H1 (cell line): ENCODE data around the gene CILP. TPM values are rescaled to one million over a fixed set of nuclear protein-coding genes. Genes with fewer than 3 reads are reported as not detected.

Experiments
- CTCF ChIA-PET: fragments of 300-600 bp; sonication (Branson Sonifier 250); formaldehyde crosslinking; loops from one replicate; lab custom pipeline; 2021; ENCODE audit not compliant: partially characterized antibody; lab: Charles Lee
- POLR2A ChIA-PET: fragments of 300-600 bp; sonication (Branson Sonifier 250); formaldehyde crosslinking; loops from one replicate; lab custom pipeline; 2021; ENCODE audit warnings: inconsistent platforms; ENCODE audit not compliant: partially characterized antibody; lab: Charles Lee
- DNase-seq, 2 experiments: peaks; one replicate each; pipeline versions ENCODE4 v3.0.0 to v3.0.0-alpha.2; 2010 to 2022; ENCODE audit warnings: low spot score in 2 of 2, low read depth in 1 of 2, mixed read lengths in 1 of 2
- FAIRE-seq: peaks from 2 replicates; lab custom pipeline; 2011; peaks lifted over from hg19 to GRCh38; lab: Jason Lieb, UNC
- H2AFZ ChIP-seq: 2 replicates; pipeline ENCODE4 v1.8.1; 2012; ENCODE audit warnings: low read length, inconsistent platforms
- H2AK5ac ChIP-seq: 2 replicates; pipeline ENCODE4 v1.6.1; 2013; ENCODE audit warnings: low read depth, low read length
- H2BK120ac ChIP-seq: replicated peaks from 2 replicates; pipeline ENCODE3; 2013; ENCODE audit warnings: low read depth, low read length, inconsistent platforms
- H2BK12ac ChIP-seq: 2 replicates; pipeline ENCODE4 v1.6.1; 2013; ENCODE audit warnings: low read depth, low read length
- H2BK15ac ChIP-seq: 2 replicates; pipeline ENCODE4 v1.6.1; 2013; ENCODE audit warnings: low read length
- H2BK20ac ChIP-seq: 2 replicates; pipeline ENCODE4 v1.6.1; 2013; ENCODE audit warnings: low read length
- H2BK5ac ChIP-seq: 2 replicates; pipeline ENCODE4 v1.6.1; 2013; ENCODE audit warnings: low read depth, low read length
- H3K14ac ChIP-seq: 2 replicates; pipeline ENCODE4 v1.6.1; 2013; ENCODE audit warnings: inconsistent platforms; ENCODE audit not compliant: insufficient read length
- H3K18ac ChIP-seq: 2 replicates; pipeline ENCODE4 v1.6.1; 2013; ENCODE audit warnings: low read length; ENCODE audit errors: extremely low read depth
- H3K23ac ChIP-seq: 2 replicates; pipeline ENCODE4 v1.6.1; 2013; ENCODE audit warnings: inconsistent platforms; ENCODE audit not compliant: insufficient read length
- H3K23me2 ChIP-seq: 2 replicates; pipeline ENCODE4 v1.6.1; 2013; ENCODE audit warnings: low read depth, low read length
- H3K27ac ChIP-seq: 2 replicates; pipeline ENCODE4 v1.6.1; 2011; ENCODE audit warnings: low read depth, low read length, inconsistent platforms
- H3K27me3 ChIP-seq, 4 experiments: replicated peaks in 1 of 4; 1 replicate in 1 of 4; 2 replicates in 3 of 4; pipeline versions ENCODE4 v1.6.1 to v1.8.1; 2011 to 2013; ENCODE audit warnings: low read length in 3 of 4, mild to moderate bottlenecking in 3 of 4, inconsistent platforms in 2 of 4, mixed read lengths in 2 of 4, moderate library complexity in 1 of 4; ENCODE audit not compliant: control insufficient read depth in 3 of 4, insufficient read depth in 3 of 4; ENCODE audit errors: extremely low read depth in 1 of 4
- H3K36me3 ChIP-seq, 4 experiments: 2 replicates each; pipeline versions ENCODE4 v1.6.1 to v1.8.1; 2011 to 2013; ENCODE audit warnings: mild to moderate bottlenecking in 4 of 4, low read length in 3 of 4, moderate library complexity in 2 of 4, control low read depth in 1 of 4, inconsistent platforms in 1 of 4; ENCODE audit not compliant: insufficient read depth in 4 of 4, control insufficient read depth in 2 of 4
- H3K4ac ChIP-seq: replicated peaks from 2 replicates; pipeline ENCODE3; 2013; ENCODE audit warnings: low read length, low read depth, mixed read lengths, inconsistent platforms; ENCODE audit not compliant: insufficient read length
- H3K4me1 ChIP-seq, 4 experiments: replicated peaks in 1 of 4; 1 replicate in 1 of 4; 2 replicates in 3 of 4; pipeline versions ENCODE4 v1.6.1 to v1.8.1; 2011 to 2013; ENCODE audit warnings: low read length in 3 of 4, inconsistent platforms in 2 of 4, mixed read lengths in 1 of 4; ENCODE audit not compliant: insufficient read depth in 4 of 4, control insufficient read depth in 3 of 4
- H3K4me2 ChIP-seq, 2 experiments: 2 replicates each; pipeline versions ENCODE4 v1.6.1 to v1.8.1; 2011 to 2013; ENCODE audit warnings: low read depth in 2 of 2, low read length in 2 of 2, control low read depth in 1 of 2, inconsistent platforms in 1 of 2, mild to moderate bottlenecking in 1 of 2; ENCODE audit not compliant: insufficient read depth in 1 of 2
- H3K4me3 ChIP-seq, 4 experiments: fragments of 200-600, 300-600 bp in 1 of 4; sonication (generic), shearing (Covaris generic), sonication (Bioruptor Twin) in 1 of 4; 2 replicates each; pipeline versions ENCODE4 v1.5.1 to v1.8.1; 2011 to 2016; ENCODE audit warnings: low read length in 4 of 4, low read depth in 3 of 4, control low read depth in 2 of 4, inconsistent platforms in 2 of 4, mild to moderate bottlenecking in 2 of 4, mixed read lengths in 1 of 4, moderate library complexity in 1 of 4; ENCODE audit not compliant: insufficient read depth in 2 of 4; ENCODE audit errors: extremely low read depth in 1 of 4
- H3K56ac ChIP-seq: replicated peaks from 2 replicates; pipeline ENCODE3; 2013; ENCODE audit warnings: low read depth, mild to moderate bottlenecking, mixed read lengths, low read length, inconsistent platforms; ENCODE audit not compliant: insufficient read length
- H3K79me1 ChIP-seq: 2 replicates; pipeline ENCODE4 v1.6.1; 2013; ENCODE audit warnings: low read depth, low read length, control low read depth
- H3K79me2 ChIP-seq, 2 experiments: 2 replicates each; pipeline versions ENCODE4 v1.6.1 to v1.8.1; 2012 to 2013; ENCODE audit warnings: low read length in 2 of 2, mild to moderate bottlenecking in 2 of 2, inconsistent platforms in 1 of 2; ENCODE audit not compliant: insufficient read depth in 2 of 2, control insufficient read depth in 1 of 2
- H3K9ac ChIP-seq, 4 experiments: replicated peaks in 1 of 4; 1 replicate in 1 of 4; 2 replicates in 3 of 4; pipeline versions ENCODE4 v1.6.1 to v1.8.1; 2011 to 2013; ENCODE audit warnings: low read depth in 3 of 4, low read length in 3 of 4, control low read depth in 2 of 4, mild to moderate bottlenecking in 2 of 4, moderate library complexity in 2 of 4, inconsistent platforms in 1 of 4; ENCODE audit errors: extremely low read depth in 1 of 4
- H3K9me3 ChIP-seq, 2 experiments: 2 replicates each; pipeline versions ENCODE4 v1.6.1 to v1.8.1; 2012 to 2013; ENCODE audit warnings: mild to moderate bottlenecking in 2 of 2, moderate library complexity in 2 of 2, control low read depth in 1 of 2, inconsistent platforms in 1 of 2, low read depth in 1 of 2, low read length in 1 of 2, mixed read lengths in 1 of 2; ENCODE audit not compliant: insufficient read depth in 2 of 2
- H4K20me1 ChIP-seq, 2 experiments: replicated peaks in 1 of 2; 2 replicates each; pipeline versions ENCODE3 to v1.8.1; 2011 to 2013; ENCODE audit warnings: inconsistent platforms in 2 of 2, low read length in 2 of 2, mild to moderate bottlenecking in 1 of 2; ENCODE audit not compliant: insufficient read depth in 2 of 2, control insufficient read depth in 1 of 2
- H4K5ac ChIP-seq: 2 replicates; pipeline ENCODE4 v1.6.1; 2013; ENCODE audit warnings: low read length, low read depth, mixed read lengths, inconsistent platforms; ENCODE audit not compliant: insufficient read length
- H4K8ac ChIP-seq: 2 replicates; pipeline ENCODE4 v1.8.0; 2013; ENCODE audit warnings: mild to moderate bottlenecking, moderate library complexity, low read length, inconsistent platforms; ENCODE audit not compliant: insufficient read depth; ENCODE audit errors: extremely low read depth
- H4K91ac ChIP-seq: replicated peaks from 2 replicates; pipeline ENCODE3; 2013; ENCODE audit warnings: low read length, mixed read lengths, inconsistent platforms; ENCODE audit not compliant: insufficient read length
- JUN ChIP-seq: IDR thresholded peaks from 2 replicates; pipeline ENCODE4 v1.6.1; 2011; ENCODE audit warnings: low read depth, mild to moderate bottlenecking, improper control_type of control experiment, low read length
- SIX5 ChIP-seq: IDR thresholded peaks from 2 replicates; pipeline ENCODE4 v1.6.1; 2011; ENCODE audit warnings: mild to moderate bottlenecking, low read depth, low read length
- WGBS, 2 experiments: shearing (Covaris generic) in 1 of 2; methylation state at CpG; one replicate each; pipeline versions ENCODE4 v1.1.6 to v1.1.7; 2013 to 2015; ENCODE audit warnings: low lambda C conversion rate in 2 of 2, mixed read lengths in 2 of 2, inconsistent platforms in 1 of 2, low coverage in 1 of 2, missing lambda C conversion rate in 1 of 2; ENCODE audit not compliant: insufficient replicate concordance in 2 of 2, insufficient coverage in 1 of 2, insufficient read length in 1 of 2; ENCODE audit errors: extremely low coverage in 1 of 2, missing lambda C conversion rate in 1 of 2; 5-methylcytosine and 5-hydroxymethylcytosine counted together
- polyA plus RNA-seq, 7 experiments: library from polyadenylated mRNA; depleted of rRNA in 3 of 7; stranded (reverse) in 5 of 7; unstranded in 2 of 7; fragments of >200 nt in 5 of 7; fragments of 200-250 nt in 2 of 7; gene quantifications; 1 replicate in 5 of 7; 2 replicates in 1 of 7; 4 replicates in 1 of 7; pipeline versions ENCODE4 v1.2.1 to v1.2.3, GENCODE V29; 2011 to 2013; ENCODE audit warnings: missing spikeins in 2 of 7, mixed read lengths in 2 of 7
- total RNA-seq: library from RNA; stranded (reverse); fragmentation: NEBNext Ultra II Directional; extraction: Animal tissue kit (Norgen Biotek cat#: 25700); gene quantifications from 2 replicates; pipeline ENCODE4 v1.2.1, GENCODE V29; 2021
- TF ChIP-seq, protein P1 (sequence below): IDR thresholded peaks from 2 replicates; pipeline ENCODE4 v1.6.1; 2012; ENCODE audit warnings: inconsistent platforms

The CILP gene
- total and polyA plus RNA-seq, 2 of the 8 experiments (the other 6 are each of a cell fraction or from before 2014, with no cell fraction given): 0.02 TPM; not detected in 1

DNA sequence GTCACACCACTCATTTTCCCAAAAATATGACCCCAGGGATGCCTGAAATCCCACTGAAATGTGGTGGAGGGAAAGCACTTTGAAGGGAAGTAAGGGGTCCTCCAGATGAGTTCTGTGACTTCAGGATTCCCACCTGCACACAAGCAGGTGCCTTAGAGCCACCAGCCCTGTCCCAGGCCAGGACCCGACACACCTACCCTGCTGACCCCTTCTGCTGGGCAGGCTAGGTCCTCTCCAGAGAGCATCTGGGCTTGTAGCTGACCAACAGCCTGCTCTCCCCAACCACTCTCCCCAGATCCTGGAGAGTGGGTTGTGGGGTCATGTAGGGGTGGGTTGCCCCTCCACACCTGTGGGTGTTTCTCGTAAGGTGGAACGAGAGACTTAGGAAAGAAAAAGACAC lies 14.9 kb upstream of the CILP start:
- Histone ChIP-seq H3K18ac (peak overlapping the region; percentile 96), H2BK120ac (no peak overlapping the region), H2BK5ac (peak overlapping the region; percentile 83; the same call in 1 of the 2 replicates), H4K5ac (no peak overlapping the region), H3K23ac (no peak overlapping the region), H3K27me3 (no peaks in the 10 kb centered on the region), H3K79me2 (no peaks in the 10 kb centered on the region), H2AK5ac (no peak overlapping the region), H3K23me2 (no peaks in the 10 kb centered on the region), H4K20me1 (no peaks in the 10 kb centered on the region), H3K4me2 (no peak overlapping the region), H3K27ac (0 out of 2 replicates have a peak overlapping the region, but pooled peaks have one; percentile 45), H2BK12ac (peak overlapping the region; percentile 92; the same call in 1 of the 2 replicates), H4K91ac (peak overlapping the region; percentile 10), H2BK15ac (no peak overlapping the region), H3K9ac (no peak overlapping the region), H3K56ac (no peak overlapping the region), H3K79me1 (no peaks in the 10 kb centered on the region), H3K4me3 (no peak overlapping the region), H2AFZ (peak overlapping the region; percentile 2; the same call in 1 of the 2 replicates), H4K8ac (no peak overlapping the region), H3K4me1 (peaks cover 0 to 4% (median 2%) of the 10 kb centered on the region in 4 experiments; a peak in 4 of 7 replicates), H2BK20ac (0 out of 2 replicates have a peak overlapping the region, but pooled peaks have one; percentile 55), H3K4ac (no peak overlapping the region), H3K36me3 (no peaks in the 10 kb centered on the region), H3K9me3 (no peaks in the 10 kb centered on the region), H3K14ac (no peak overlapping the region)
- ChIA-PET CTCF (interaction anchor here (0.8 kb wide), 1 partner anchor 17 kb away, joined by 3 read pairs; no protein-coding TSS in a partner anchor), POLR2A (interaction anchor here (1.0 kb wide), 1 partner anchor 79 kb away, joined by 4 read pairs; the partner anchor contains the start of gene RNU5B-1)
- TF ChIP-seq JUN (no peak), SIX5 (no peak)
- TF ChIP-seq, protein P1, sequence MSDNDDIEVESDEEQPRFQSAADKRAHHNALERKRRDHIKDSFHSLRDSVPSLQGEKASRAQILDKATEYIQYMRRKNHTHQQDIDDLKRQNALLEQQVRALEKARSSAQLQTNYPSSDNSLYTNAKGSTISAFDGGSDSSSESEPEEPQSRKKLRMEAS: no peak
- WGBS, 2 experiments: 87% methylated on average over 3 of the region's 3 CpGs; no CpG with 5 or more reads in 1 of the 2 experiments
- DNase-seq: no peak
- FAIRE-seq: no peak
